HepG2 (cell line): Measurements from ENCODE around the gene ATP2B2. TPM values are rescaled to one million over a fixed set of nuclear protein-coding genes. Genes with fewer than 3 reads are reported as not detected.

ENCODE experiments used
- ATAC-seq: fragments of 200-7000 bp; cut with Tn5 transposase; 3 replicates; pipeline ENCODE4 v1.9.1; 2020; ENCODE audit warnings: mild to moderate bottlenecking, moderate library complexity
- BruUV-seq: library from RNA; stranded (reverse); fragments of 400-500 nt; replicated peaks from 2 replicates; lab custom pipeline; 2021; lab: Mats Ljungman, UMichigan
- CTCF ChIA-PET: fragments of 300-600 bp; formaldehyde crosslinking; extraction: SDS; loops from one replicate; lab custom pipeline; 2021; ENCODE audit warnings: low total read pairs, inconsistent platforms, low intra/inter-chr PET ratio; lab: Yijun Ruan, JAX
- POLR2A ChIA-PET: fragments of 350-600 bp; sonication (Branson Sonifier 250); formaldehyde crosslinking; loops from one replicate; lab custom pipeline; 2020; ENCODE audit warnings: antibody characterized with exemption, inconsistent platforms; lab: Yijun Ruan, JAX
- DNase-seq: peaks from one replicate; pipeline ENCODE4 v3.0.0-alpha.2; 2015; ENCODE audit warnings: low spot score
- FAIRE-seq: peaks from 3 replicates; lab custom pipeline; 2011; peaks lifted over from hg19 to GRCh38; lab: Jason Lieb, UNC
- H2AFZ ChIP-seq: one replicate; pipeline ENCODE4 v1.6.1; 2011; ENCODE audit warnings: low read length, inconsistent platforms
- H3K27ac ChIP-seq: fragments of 300-600 bp; 3 replicates; pipeline ENCODE4 v1.8.0; 2011; ENCODE audit warnings: mixed run types, mild to moderate bottlenecking, mixed read lengths, low read length, inconsistent platforms; ENCODE audit not compliant: insufficient read depth; ENCODE audit errors: extremely low read length
- H3K27me3 ChIP-seq, 2 experiments: fragments of 200-600 bp in 1 of 2; 2 replicates in 1 of 2; 3 replicates in 1 of 2; pipeline versions ENCODE4 v1.6.0 to v1.8.0; 2011; ENCODE audit warnings: low read length in 2 of 2, mild to moderate bottlenecking in 2 of 2, moderate library complexity in 2 of 2, inconsistent platforms in 1 of 2; ENCODE audit not compliant: insufficient read depth in 2 of 2, control insufficient read depth in 1 of 2
- H3K36me3 ChIP-seq, 2 experiments: fragments of 200-600 bp in 1 of 2; replicated peaks in 1 of 2; 2 replicates in 1 of 2; 3 replicates in 1 of 2; pipeline versions ENCODE4 v1.5.1 to v1.8.0; 2011; ENCODE audit warnings: low read length in 2 of 2, inconsistent platforms in 1 of 2; ENCODE audit not compliant: insufficient read depth in 2 of 2, control insufficient read depth in 1 of 2
- H3K4me1 ChIP-seq: 2 replicates; pipeline ENCODE4 v1.5.1; 2012; ENCODE audit warnings: low read length, inconsistent platforms; ENCODE audit not compliant: insufficient read depth
- H3K4me2 ChIP-seq: 2 replicates; pipeline ENCODE4 v1.6.0; 2011; ENCODE audit warnings: low read depth, low read length, inconsistent platforms
- H3K4me3 ChIP-seq, 3 experiments: fragments of 200-600 bp in 1 of 3; sonication (generic), shearing (Covaris generic) in 1 of 3; replicated peaks in 1 of 3; 2 replicates each; pipeline ENCODE4 v1.5.1; 2011 to 2016; ENCODE audit warnings: low read length in 3 of 3, inconsistent platforms in 2 of 3, low read depth in 2 of 3, mild to moderate bottlenecking in 2 of 3, control low read depth in 1 of 3, mixed read lengths in 1 of 3; ENCODE audit not compliant: insufficient read depth in 1 of 3
- H3K79me2 ChIP-seq: one replicate; pipeline ENCODE4 v1.6.1; 2011; ENCODE audit warnings: low read length, inconsistent platforms; ENCODE audit not compliant: insufficient read depth
- H3K9ac ChIP-seq: 2 replicates; pipeline ENCODE4 v1.6.0; 2011; ENCODE audit warnings: mild to moderate bottlenecking, low read depth, low read length, inconsistent platforms; ENCODE audit not compliant: insufficient read depth
- H3K9me3 ChIP-seq: 2 replicates; pipeline ENCODE4 v1.5.1; 2012; ENCODE audit warnings: mild to moderate bottlenecking, low read length
- H4K20me1 ChIP-seq: 2 replicates; pipeline ENCODE4 v1.6.0; 2011; ENCODE audit warnings: inconsistent platforms, mild to moderate bottlenecking, low read length, moderate library complexity; ENCODE audit not compliant: insufficient read depth
- ASH2L ChIP-seq: fragments of 300-600, 200-600 bp; sonication (generic); IDR thresholded peaks from 2 replicates; pipeline ENCODE4 v1.7.0; 2017; ENCODE audit warnings: low read depth, mild to moderate bottlenecking, moderate library complexity, mixed read lengths, low read length; ENCODE audit not compliant: insufficient read length
- DMTF1 ChIP-seq: sonication (generic); formaldehyde crosslinking; IDR thresholded peaks from 2 replicates; pipeline ENCODE4 v1.4.0; 2020; ENCODE audit warnings: mild to moderate bottlenecking, missing genetic modification reagents
- ZNF121 ChIP-seq: sonication (generic); formaldehyde crosslinking; IDR thresholded peaks from 2 replicates; pipeline ENCODE4 v1.5.0; 2020; ENCODE audit warnings: mild to moderate bottlenecking, missing genetic modification reagents
- ZNF205 ChIP-seq: IDR thresholded peaks from 2 replicates; pipeline ENCODE4 v1.6.1; 2018; ENCODE audit warnings: missing biosample characterization, missing genetic modification reagents
- ZNF570 ChIP-seq: sonication (generic); formaldehyde crosslinking; IDR thresholded peaks from 2 replicates; pipeline ENCODE4 v1.4.0; 2020; ENCODE audit warnings: mild to moderate bottlenecking, missing genetic modification reagents, borderline replicate concordance
- WGBS: methylation state at CpG from one replicate; pipeline ENCODE4 v1.1.6; 2017; ENCODE audit warnings: low lambda C conversion rate; 5-methylcytosine and 5-hydroxymethylcytosine counted together
- in situ Hi-C: cut with HindIII; loops from 2 replicates; pipeline ENCODE4 v1.10.0; 2017; ENCODE audit warnings: low pct_unique_long_range_greater_than_20kb; ENCODE audit not compliant: extremely low pct_ligation_motif_present
- intact Hi-C: fragments of 100-400 bp; cut with micrococcal nuclease; formaldehyde crosslinking; loops from one replicate; pipeline ENCODE4 v1.10.0; 2022; ENCODE audit not compliant: unreplicated experiment
- polyA plus RNA-seq, 8 experiments: library from polyadenylated mRNA; depleted of rRNA in 3 of 8; stranded (reverse) in 7 of 8; unstranded in 1 of 8; fragments of >200 nt; fragmentation: Illumina TruSeq in 4 of 8; extraction: Trizol in 4 of 8; gene quantifications; 2 replicates each; pipeline versions ENCODE4 v1.2.1 to v1.2.3, GENCODE V29; 2011 to 2016; ENCODE audit warnings: low read depth in 4 of 8, missing spikeins in 1 of 8, mixed read lengths in 1 of 8; ENCODE audit not compliant: insufficient read depth in 1 of 8
- total RNA-seq, 5 experiments: library from RNA; depleted of rRNA; stranded (reverse); fragments of >200 nt; fragmentation: Illumina TruSeq; extraction: Trizol; gene quantifications; 2 replicates each; pipeline ENCODE4 v1.2.3, GENCODE V29; 2016; ENCODE audit warnings: low read depth in 1 of 5
- TF ChIP-seq, protein P1 (sequence below): sonication (generic); formaldehyde crosslinking; IDR thresholded peaks from 2 replicates; pipeline ENCODE4 v1.4.0; 2020; ENCODE audit warnings: low read depth, mild to moderate bottlenecking, missing genetic modification reagents
- TF ChIP-seq, protein P2 (sequence below): sonication (generic); formaldehyde crosslinking; IDR thresholded peaks from 2 replicates; pipeline ENCODE4 v1.9.0; 2021; ENCODE audit warnings: mild to moderate bottlenecking, missing genetic modification reagents
- TF ChIP-seq, protein P3 (sequence below): sonication (generic); formaldehyde crosslinking; IDR thresholded peaks from 2 replicates; pipeline ENCODE4 v1.4.0; 2020; ENCODE audit warnings: mild to moderate bottlenecking, missing genetic modification reagents

The ATP2B2 gene
- total and polyA plus RNA-seq, 2 of the 13 experiments (the other 11 are each of a cell fraction or from before 2014, with no cell fraction given), result 1.5 to 2.3 TPM

DNA sequence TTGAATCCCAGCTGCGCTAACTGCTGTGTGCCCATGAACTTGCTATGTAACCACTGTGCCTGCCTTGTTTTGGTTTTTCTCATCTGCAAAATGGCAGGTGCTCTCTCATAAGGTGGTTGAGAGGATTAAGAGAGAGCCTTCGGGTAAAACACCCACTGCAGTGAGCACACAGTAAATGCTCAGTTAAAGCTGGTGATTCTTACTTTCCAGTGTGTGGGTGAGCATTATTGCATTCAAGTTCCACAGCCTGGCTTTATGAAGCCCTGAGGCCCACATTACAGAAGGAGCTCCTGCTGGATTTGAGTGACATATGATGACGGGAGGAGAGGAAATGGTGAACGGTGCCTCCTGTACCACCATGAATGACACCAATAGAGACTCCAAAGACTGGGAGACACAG is 101.0 kb downstream of the ATP2B2 start:
- no TSS peak for BruUV-seq
- ChIA-PET CTCF (no interaction called here), POLR2A (no interaction called here)
- no peak overlapping the region for H2AFZ ChIP-seq
- ATAC-seq (no peak), DNase-seq (no peak), FAIRE-seq (no peak)
- no peak overlapping the region for H3K27ac ChIP-seq
- no peaks in the 10 kb centered on the region for H3K9me3 ChIP-seq
- no peaks in the 10 kb centered on the region for H3K36me3 ChIP-seq
- H3K4me3 ChIP-seq, result no peak overlapping the region
- no peaks in the 10 kb centered on the region; a peak in 2 of 5 replicates for H3K27me3 ChIP-seq
- 65% methylated on average over 4 of the region's 4 CpGs for WGBS
- H3K4me2 ChIP-seq, result no peak overlapping the region
- H3K9ac ChIP-seq, result no peak overlapping the region
- no peaks in the 10 kb centered on the region for H4K20me1 ChIP-seq
- H3K4me1 ChIP-seq, result peaks cover 12% of the 10 kb centered on the region
- in situ Hi-C loops (no loop called here), intact Hi-C loops (no loop called here)
- no peaks in the 10 kb centered on the region for H3K79me2 ChIP-seq
- TF ChIP-seq, protein P1, sequence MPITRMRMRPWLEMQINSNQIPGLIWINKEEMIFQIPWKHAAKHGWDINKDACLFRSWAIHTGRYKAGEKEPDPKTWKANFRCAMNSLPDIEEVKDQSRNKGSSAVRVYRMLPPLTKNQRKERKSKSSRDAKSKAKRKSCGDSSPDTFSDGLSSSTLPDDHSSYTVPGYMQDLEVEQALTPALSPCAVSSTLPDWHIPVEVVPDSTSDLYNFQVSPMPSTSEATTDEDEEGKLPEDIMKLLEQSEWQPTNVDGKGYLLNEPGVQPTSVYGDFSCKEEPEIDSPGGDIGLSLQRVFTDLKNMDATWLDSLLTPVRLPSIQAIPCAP, result no peak
- TF ChIP-seq ZNF205 (CRISPR knock-in tag) (no peak), ZNF570 (no peak), ASH2L (no peak), DMTF1 (CRISPR knock-in tag) (no peak), ZNF121 (CRISPR knock-in tag) (no peak)
- TF ChIP-seq, protein P2, sequence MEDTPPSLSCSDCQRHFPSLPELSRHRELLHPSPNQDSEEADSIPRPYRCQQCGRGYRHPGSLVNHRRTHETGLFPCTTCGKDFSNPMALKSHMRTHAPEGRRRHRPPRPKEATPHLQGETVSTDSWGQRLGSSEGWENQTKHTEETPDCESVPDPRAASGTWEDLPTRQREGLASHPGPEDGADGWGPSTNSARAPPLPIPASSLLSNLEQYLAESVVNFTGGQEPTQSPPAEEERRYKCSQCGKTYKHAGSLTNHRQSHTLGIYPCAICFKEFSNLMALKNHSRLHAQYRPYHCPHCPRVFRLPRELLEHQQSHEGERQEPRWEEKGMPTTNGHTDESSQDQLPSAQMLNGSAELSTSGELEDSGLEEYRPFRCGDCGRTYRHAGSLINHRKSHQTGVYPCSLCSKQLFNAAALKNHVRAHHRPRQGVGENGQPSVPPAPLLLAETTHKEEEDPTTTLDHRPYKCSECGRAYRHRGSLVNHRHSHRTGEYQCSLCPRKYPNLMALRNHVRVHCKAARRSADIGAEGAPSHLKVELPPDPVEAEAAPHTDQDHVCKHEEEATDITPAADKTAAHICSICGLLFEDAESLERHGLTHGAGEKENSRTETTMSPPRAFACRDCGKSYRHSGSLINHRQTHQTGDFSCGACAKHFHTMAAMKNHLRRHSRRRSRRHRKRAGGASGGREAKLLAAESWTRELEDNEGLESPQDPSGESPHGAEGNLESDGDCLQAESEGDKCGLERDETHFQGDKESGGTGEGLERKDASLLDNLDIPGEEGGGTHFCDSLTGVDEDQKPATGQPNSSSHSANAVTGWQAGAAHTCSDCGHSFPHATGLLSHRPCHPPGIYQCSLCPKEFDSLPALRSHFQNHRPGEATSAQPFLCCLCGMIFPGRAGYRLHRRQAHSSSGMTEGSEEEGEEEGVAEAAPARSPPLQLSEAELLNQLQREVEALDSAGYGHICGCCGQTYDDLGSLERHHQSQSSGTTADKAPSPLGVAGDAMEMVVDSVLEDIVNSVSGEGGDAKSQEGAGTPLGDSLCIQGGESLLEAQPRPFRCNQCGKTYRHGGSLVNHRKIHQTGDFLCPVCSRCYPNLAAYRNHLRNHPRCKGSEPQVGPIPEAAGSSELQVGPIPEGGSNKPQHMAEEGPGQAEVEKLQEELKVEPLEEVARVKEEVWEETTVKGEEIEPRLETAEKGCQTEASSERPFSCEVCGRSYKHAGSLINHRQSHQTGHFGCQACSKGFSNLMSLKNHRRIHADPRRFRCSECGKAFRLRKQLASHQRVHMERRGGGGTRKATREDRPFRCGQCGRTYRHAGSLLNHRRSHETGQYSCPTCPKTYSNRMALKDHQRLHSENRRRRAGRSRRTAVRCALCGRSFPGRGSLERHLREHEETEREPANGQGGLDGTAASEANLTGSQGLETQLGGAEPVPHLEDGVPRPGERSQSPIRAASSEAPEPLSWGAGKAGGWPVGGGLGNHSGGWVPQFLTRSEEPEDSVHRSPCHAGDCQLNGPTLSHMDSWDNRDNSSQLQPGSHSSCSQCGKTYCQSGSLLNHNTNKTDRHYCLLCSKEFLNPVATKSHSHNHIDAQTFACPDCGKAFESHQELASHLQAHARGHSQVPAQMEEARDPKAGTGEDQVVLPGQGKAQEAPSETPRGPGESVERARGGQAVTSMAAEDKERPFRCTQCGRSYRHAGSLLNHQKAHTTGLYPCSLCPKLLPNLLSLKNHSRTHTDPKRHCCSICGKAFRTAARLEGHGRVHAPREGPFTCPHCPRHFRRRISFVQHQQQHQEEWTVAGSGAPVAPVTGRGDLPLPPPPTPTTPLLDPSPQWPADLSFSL (CRISPR knock-in tag), result no peak
- TF ChIP-seq, protein P3, sequence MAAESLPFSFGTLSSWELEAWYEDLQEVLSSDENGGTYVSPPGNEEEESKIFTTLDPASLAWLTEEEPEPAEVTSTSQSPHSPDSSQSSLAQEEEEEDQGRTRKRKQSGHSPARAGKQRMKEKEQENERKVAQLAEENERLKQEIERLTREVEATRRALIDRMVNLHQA, result no peak
